Uterus (tissue), 2 donors: Measurements from ENCODE around the gene SPAG7.

Source experiments
- POLR2A ChIP-seq, 2 donors: fragments of 450-650 bp; IDR thresholded peaks; one replicate each; pipeline ENCODE4 v1.6.1; 2016; ENCODE audit warnings: antibody characterized with exemption in 2 of 2, mild to moderate bottlenecking in 1 of 2, moderate library complexity in 1 of 2
- TF ChIP-seq, protein P1 (sequence below), 4 experiments: fragments of 200-600 bp in 2 of 4; fragments of 450-650 bp in 2 of 4; sonication (generic) in 2 of 4; IDR thresholded peaks; one replicate each; pipeline ENCODE4 v1.5.1; 2016 to 2019; ENCODE audit warnings: antibody characterized with exemption in 4 of 4, mild to moderate bottlenecking in 2 of 4, moderate library complexity in 1 of 4

- TF ChIP-seq POLR2A (IDR thresholded peaks at IDR 0.05): no peak
- TF ChIP-seq, protein P1, sequence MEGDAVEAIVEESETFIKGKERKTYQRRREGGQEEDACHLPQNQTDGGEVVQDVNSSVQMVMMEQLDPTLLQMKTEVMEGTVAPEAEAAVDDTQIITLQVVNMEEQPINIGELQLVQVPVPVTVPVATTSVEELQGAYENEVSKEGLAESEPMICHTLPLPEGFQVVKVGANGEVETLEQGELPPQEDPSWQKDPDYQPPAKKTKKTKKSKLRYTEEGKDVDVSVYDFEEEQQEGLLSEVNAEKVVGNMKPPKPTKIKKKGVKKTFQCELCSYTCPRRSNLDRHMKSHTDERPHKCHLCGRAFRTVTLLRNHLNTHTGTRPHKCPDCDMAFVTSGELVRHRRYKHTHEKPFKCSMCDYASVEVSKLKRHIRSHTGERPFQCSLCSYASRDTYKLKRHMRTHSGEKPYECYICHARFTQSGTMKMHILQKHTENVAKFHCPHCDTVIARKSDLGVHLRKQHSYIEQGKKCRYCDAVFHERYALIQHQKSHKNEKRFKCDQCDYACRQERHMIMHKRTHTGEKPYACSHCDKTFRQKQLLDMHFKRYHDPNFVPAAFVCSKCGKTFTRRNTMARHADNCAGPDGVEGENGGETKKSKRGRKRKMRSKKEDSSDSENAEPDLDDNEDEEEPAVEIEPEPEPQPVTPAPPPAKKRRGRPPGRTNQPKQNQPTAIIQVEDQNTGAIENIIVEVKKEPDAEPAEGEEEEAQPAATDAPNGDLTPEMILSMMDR (IDR thresholded peaks at IDR 0.05): no peak
Observed at GRCh38 chr17:4994081-4994595, 26.5 kb upstream of the SPAG7 start.
